GM20431 (cell line): ENCODE results near the gene DACH2.
"Not testable (repeated sequence)": the region's sequence is repeated elsewhere in the genome, so short reads cannot be mapped to it uniquely, and the experiment has no call there.

Experiments
- in situ Hi-C: fragments of 300-500 bp; cut with MseI, MboI; formaldehyde crosslinking; loops from one replicate; pipeline ENCODE4 v1.15.0; 2020; ENCODE audit warnings: low sequenced_read_pairs; ENCODE audit not compliant: unreplicated experiment

Gene DACH2

DNA sequence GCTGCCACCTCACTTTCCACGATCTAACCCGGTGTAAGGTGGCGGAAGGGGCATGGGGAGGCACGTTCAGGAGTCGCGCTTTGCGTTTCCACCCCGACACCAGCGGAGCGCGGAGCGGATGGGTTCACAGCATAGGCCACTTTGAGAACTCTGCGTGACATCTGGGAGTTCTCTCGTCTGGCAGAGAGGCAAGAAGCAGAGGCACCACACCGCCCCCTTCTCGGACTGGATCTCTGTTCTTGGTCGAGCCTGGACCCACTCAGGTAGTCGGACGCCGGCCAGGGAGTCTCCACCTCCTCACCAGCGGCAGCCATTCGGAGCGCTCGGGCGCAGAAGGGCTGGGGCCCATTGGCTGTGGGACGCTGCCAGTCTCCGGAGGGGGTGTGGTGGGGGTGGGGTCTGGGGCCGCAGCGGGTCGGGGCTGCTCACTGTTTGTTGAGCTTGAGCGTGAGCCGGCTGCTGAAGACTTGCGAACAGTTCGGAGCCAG, at the start of gene DACH2:
DACH2 (plus strand) TSS at position 428 of the 488 bp plus-strand sequence.
- in situ Hi-C loops: no loop called here

DNA sequence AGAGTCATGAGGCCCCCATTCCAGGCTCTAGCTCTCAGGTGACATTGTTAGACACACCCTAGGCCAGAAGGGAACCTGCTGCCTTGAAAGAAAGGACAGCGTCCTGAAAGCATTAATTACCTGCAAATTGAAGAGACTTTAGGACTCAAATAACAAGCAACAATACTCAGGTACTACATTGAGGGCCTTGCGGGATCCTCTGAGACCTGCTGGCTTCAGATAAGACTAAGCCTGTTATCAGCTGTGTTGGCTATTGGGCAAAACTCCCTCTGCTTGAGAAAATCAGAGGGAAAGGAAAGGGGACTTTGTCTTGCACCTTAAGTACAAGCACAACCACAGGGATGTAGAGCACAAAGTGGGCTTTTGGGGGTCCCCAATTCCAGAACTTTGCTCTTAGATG, 45.9 kb upstream of the DACH2 start:
- in situ Hi-C loops: no loop called here

DNA sequence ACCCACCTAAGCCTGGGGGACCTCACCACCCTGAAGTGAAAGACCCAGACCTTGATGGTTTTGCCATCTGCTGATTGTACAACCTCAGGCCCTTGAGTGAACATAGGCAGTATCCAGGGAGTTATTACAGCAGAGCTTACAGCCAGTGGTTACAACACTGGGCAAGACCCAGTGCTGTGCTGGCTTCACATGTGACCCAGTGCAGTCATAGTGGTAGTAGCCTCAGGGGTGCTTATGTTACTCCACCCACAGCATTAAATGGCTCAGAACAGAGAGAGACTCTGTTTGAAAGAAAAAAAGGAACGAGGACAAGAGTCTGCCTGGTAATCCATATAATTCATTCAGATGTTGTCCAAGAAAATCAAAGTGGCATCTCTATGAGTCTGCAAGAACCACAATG, 45.2 kb upstream of the DACH2 start:
- in situ Hi-C loops: no loop called here

DNA sequence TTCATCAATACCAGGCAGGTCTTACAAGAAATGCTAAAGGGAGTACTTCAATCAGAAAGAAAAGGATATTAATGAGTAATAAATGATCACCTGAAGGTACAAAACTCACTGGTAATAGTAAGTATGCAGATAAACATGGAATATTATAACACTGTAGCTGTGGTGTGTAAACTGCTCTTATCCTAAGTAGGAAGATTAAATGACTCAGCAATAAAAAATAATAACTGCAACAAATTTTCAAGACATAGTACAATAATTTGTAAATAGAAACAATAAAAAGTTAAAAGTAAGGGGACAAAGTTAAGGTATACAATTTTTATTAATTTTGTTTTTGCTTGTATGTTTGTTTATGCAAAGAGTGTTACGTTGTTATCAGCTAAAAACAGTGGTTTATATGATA, 43.7 kb upstream of the DACH2 start:
- in situ Hi-C loops: no loop called here

DNA sequence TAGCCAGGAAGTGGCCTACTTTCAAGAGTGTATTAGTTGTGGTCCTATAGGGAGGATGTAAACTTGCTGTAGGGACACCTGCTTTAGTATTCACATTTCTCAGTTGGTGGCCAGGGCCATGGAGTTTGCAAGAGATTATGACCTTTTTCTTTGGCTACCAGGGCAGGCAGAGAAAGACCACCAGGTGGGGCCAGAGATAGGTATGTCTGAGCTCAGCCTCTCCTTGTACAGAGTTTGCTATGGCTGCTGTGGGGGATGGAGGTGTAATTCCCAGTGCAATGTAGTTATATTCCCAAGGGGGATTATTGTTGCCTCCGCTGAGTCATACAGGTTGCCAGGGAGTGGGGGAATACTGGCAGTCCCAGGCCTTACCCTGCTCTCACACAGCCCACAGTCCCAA, 26.3 kb upstream of the DACH2 start:
- in situ Hi-C loops: no loop called here

DNA sequence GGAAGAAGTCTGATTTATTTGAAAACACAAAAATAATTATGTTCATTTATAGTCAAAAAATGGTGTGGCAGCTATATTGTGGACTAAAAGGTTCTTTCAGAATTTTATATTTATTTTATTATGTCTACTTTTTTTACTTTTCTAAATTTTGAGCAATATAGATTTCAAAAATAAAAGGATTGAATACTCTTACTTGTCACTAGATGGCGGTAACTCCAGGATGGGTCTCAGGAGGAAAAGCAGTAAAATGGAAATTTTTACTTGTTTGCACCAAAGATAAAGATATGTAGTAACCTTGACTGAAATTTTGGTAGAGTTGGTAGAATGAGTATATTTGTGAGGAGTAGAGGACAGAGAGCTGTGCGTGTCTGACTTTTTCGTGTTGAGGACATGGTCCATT, 14.5 kb upstream of the DACH2 start:
- in situ Hi-C loops: no loop called here

DNA sequence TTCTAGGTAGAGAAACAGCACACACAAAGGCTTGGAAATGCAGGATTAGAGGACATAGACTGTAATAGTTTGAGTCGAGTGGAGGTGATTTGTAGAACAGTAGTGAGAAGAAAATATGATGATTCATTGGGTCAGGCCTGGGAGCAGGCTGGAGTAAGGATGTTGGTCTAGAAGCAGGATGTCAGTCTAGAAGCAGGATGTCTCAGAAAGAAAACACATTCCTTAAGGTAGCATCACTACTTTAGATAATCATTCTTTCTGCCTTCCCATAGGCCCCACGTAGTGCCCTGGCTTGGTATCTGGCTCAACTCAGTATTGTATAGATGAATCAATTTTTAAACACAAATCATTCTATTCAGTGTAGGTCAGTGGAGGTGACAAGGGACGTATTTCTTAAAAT, 11.2 kb upstream of the DACH2 start:
- in situ Hi-C loops: no loop called here

DNA sequence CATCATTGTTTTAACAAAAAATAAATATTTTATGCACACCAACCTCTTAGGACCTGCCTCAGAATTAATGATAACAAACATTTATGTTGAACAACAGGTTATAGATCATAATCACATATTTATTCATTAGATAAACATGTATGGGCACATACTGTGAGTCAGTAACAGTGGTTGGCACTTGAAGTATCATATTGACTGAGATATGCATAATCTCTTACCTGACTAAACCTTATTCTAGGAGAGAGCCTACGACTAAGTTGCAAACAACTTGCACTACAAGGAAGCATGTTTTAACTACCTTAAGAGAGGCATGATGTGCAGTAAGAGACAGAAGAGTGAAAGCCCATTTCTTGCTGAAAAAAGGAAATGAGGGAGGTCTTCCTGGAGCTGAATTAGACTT, 6.5 kb upstream of the DACH2 start:
- in situ Hi-C loops: no loop called here

DNA sequence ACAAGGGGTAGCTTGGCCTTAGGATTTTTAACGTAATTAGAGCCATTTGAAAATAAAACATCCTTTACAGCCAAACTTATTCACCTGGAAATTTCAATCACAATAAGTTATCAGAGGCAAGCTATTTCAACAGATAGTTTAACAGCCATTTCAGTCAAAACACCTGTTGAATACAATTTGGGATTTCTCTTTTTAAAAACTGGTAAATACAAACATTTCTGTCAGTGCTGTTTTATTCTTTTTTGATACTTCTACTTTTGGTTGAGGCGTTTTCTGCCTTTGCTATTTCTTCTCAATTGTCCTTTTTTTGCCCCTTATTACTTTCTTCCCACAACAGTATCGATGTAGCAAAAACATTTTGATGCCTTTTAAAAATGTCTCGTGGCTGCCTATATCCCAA, 2.1 kb upstream of the DACH2 start:
- in situ Hi-C loops: no loop called here

DNA sequence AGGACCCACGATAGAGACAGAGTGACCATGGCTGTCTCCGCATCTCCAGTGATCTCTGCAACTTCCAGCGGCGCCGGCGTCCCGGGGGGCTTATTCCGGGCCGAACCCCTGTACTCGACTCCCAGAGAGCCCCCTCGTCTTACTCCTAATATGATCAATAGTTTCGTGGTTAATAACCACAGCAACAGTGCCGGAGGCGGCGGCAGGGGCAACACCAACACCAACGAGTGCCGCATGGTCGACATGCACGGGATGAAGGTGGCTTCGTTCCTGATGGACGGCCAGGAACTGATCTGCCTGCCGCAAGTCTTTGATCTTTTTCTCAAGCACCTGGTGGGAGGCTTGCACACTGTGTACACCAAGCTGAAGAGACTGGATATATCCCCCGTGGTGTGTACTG, 343 bp downstream of the DACH2 start:
- in situ Hi-C loops: no loop called here

DNA sequence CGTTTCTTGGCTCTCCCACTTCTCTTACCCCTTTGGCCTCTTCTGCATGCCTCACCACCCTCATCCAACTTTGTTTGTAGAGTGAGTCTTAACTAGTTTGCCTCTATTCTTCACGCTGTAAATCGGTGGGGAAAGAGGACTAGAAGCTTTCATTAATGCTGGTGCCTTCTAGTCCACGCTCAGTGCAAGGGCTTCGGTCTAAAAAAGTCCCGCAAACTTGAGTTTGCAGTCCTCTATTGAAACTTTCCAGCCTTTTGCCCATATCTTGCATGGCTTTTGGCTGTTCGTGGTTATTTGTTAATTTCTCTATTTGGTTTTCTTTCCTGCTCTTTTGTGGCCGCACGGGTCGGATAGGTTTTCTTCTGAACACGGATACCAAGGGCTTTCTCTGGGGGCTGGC, 868 bp downstream of the DACH2 start:
- in situ Hi-C loops: no loop called here

DNA sequence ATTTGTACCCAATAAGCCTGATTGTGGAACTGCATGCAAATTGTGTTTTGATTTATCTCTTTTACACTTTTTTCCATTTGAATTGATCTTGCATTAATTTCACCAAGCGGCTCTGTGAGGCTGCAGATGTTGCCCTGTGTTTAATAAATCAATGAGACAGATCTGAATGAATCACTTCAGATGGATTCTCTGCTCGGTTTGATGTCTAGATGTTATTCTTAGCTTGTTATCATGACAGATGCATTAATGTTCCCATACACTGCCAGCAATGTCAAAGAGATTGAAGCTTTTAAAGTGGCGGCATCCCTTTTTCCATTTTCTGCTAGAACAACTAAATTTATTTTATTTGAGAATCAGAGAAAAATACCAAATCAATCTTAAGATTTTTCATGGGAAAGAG, 6.3 kb downstream of the DACH2 start:
- in situ Hi-C loops: no loop called here

DNA sequence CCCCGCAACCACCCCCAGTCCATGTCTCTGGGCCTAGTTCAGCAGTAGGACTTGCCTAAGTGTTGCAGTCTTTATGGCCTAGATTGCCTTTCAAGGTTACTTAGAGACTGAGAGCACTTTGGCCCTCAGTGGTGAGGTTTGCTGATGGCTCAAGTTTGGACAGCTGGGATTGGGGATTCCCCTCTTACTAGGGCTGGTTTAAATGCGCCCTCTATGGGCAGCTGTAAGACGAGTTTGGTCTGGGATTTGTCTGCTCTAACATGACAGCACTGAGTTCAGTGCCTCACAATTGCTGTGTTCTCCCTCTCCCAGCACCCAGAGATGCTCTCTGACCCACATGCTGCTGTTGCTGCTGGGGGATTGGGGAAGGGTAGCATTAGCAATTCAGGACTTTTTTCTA, 23.1 kb downstream of the DACH2 start:
- in situ Hi-C loops: no loop called here

DNA sequence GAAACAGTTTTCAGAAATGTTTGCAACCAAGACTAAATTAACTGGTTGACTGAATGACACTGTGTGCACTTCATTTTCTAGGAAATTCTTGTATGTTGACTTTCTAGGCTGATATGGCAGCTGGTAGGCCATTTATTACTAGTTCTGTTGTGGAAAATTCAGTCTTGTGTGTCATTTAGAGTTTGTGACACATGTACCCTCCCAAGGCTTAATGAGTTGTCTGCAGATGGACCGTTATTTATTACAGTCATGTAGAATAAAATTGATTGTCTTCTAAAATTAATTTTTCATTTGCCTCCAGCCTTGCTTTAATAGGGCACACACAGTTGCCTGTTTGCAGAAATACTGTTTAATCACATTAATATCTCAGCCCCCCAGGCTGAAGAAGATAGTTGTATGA, 30.7 kb downstream of the DACH2 start:
- in situ Hi-C loops: no loop called here

DNA sequence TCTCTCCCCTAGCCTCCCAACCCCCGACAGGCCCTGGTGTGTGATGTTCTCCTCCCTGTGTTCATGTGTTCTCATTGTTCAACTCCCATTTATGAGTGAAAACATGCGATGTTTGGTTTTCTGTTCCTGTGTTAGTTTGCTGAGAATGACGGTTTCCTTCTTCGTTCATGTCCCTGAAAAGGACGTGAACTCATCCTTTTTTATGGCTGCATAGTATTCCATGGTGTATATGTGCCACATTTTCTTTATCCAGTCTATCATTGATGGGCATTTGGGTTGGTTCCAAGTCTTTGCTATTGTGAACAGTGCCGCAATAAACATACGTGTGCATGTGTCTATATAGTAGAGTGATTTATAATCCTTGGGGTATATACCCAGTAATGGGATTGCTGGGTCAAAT, 33.1 kb downstream of the DACH2 start:
- in situ Hi-C loops: not testable (repeated sequence)

DNA sequence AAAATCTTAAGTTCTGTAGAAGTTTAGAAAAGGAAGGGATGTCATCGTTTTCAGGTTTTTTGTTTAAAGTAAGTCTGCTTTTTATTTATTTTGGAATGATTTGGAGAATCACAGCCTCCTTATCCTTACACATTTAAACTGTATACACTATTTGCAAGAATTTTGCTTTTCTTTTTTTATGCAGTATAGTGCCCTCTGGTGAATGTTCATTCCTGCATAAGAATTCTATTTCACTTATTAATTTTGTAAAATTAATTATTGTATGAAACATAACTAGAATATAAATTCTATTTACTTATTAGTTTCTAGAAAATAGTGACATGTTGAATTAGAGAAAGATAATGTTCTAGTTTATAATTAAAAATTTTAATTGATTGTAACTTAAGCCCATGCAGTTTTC, 44.6 kb downstream of the DACH2 start:
- in situ Hi-C loops: no loop called here

DNA sequence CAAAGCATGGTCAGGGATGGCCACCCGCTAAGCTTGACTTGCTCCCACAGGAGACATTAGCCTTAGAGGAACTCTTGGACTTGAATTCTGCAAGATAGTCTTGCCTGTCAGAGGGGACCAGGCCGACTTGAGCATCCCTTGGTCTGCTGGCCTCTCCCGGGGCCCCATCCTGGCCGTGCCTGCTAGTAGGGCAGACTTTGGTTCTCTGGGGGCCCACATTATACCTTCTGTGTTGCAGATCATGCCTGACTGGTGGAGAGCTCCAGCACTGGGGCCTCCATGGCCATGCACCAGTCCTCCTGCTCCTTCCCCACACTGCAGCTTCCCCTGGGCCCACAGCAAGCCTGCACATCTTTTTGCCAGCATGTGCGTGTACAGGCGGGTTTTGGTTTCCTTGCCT, 46.5 kb downstream of the DACH2 start:
- in situ Hi-C loops: no loop called here

DNA sequence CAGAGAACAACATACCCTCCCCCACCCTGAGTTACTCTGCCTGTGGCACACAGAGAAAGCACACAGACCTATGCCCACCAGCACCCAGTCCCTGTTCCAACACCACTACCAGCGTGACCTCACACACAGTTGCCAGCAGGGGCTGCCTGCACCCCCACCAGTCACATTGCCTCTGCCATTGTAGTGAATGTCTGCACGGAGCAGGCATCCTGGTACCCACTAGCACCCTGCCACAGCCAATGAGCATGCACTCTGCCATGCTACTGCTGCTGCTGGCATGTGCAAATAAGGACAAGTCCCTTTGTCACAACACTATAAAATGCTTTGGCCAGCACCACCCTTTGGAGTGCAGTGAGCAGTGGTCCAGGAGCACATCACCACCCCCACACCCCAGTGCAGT, 47.1 kb downstream of the DACH2 start:
- in situ Hi-C loops: no loop called here

DNA sequence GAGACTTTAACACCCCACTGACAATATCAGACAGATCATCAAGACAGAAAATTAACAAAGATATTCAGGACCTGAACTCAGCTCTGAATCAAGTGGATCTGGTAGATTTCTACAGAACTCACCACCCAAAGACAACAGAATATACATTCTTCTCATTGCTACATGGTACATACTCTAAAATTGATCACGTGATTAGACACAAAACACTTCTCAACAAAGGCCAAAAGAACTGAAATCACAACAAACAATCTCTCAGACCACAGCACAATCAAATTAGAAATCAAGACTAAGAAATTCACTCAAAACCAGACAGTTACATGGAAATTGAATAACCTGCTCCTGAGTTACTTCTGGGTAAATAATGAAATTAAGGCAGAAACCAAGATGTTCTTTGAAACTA, 49.6 kb downstream of the DACH2 start:
- in situ Hi-C loops: no loop called here

DNA sequence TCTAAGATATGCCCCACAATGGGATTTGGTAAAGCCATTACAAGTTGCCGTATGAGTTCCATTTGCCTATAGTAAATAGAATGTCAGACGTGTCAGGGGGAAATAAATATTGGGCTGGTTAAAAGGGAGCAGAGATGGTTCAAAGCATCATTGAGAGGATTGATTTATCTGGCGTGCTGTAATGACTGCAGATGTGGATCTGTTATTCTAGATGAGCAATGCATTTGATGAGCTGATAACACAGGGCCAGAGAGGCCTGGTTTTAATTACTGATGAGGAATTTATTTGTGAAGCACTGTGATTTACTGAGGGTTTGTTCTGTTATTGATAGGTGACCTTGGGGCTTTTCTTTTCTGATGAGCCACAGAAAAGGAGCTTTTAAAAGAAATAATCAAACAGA, 62.5 kb downstream of the DACH2 start:
- in situ Hi-C loops: no loop called here

DNA sequence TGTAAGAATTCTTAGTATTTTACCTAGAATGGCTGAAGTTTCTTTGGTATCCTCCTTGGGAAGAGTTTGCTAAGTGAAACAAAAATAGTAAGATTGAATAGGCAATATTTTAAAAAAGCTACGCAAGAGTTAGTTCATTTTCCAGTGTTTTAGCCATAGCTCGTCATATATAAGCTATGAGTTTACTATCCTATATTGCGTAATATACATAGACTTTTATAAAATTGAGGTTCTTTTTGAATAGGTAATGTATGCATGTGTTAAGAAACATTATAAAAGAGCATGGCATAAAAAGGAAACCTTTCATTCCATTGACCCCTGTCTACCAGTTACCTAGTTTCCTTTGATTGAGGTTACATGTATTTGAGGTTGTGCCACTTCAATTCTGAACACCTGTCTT, 67.0 kb downstream of the DACH2 start:
- in situ Hi-C loops: no loop called here

DNA sequence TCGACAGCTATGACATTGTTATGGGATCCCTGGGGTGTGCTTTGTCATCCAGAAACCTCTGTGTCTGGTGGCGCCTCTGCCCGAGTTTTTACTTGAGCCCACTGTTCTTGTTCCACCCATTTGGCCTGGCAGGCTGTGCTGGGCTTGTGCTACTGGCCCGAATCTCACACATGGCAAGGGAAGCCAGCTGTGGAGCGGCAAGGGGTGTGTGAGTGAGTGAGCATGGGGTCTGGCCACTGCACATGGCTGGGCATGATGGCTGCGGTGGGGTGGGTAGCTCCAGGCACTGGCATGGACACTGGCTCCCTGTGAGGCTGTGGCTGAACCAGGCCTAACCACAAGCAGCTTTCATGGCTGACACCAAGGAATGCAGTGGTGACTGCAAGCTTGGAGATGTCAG, 89.2 kb downstream of the DACH2 start:
- in situ Hi-C loops: no loop called here

DNA sequence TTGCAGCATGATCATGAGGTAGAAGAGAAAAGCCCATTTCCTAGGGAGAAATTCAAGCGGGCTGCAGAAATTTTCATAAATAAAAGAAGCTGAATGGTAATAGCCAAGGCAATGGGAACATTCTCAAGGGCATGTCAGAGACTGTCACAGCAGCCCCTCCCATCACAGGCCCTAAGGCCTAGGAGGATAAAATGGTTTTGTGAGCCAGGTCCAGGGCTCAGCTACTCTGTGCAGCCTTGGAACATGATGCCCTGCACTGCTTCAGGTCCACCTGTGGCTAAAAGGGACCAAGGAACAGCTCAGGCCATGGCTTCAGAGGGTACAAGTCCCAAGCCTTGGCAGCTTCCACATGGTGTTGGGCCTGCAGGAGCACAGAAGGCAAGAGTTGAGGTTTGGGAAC, 93.3 kb downstream of the DACH2 start:
- in situ Hi-C loops: no loop called here
